ENCODE data around the gene TRIO. TPM values are rescaled to one million over a fixed set of nuclear protein-coding genes. Genes with fewer than 3 reads are reported as not detected.

Gene TRIO
- total RNA-seq, 6 donors from 2014 or later, result 138 to 408 (median 156) TPM

DNA sequence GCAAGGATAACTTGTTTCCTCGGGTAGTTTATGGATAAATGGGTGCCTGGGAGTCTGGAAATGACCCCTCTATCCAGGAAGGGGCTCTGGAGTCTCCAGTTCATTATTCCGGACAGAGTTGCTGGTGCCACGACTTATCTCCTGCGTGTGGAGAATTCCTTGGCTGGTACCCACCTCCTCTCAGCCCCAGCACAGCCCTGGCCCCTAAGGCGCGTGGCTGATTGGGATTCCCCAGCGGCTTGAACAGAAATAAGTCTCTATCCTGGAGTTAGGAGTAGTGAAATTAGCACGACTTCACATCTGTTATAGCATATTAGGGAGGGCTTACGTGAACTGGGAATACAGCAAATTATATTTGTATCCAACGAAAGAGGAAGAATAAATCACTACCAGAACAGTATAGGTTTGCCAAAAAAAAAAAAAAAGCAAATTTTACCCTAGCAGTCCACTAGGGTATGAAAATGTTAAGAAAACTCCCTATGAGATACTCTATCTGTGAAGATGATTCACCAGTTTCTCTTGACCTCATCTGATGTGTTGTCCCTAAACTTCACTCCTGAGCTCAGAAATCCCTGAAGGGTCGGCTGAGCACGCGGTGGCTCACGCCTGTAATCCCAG, 265.9 kb downstream of the TRIO start:
- Histone ChIP-seq H3K4me3 (no peak overlapping the region), H3K4me1 (no peaks in the 10 kb centered on the region), H3K36me3 (peaks cover 23 to 98% (median 57%) of the 10 kb centered on the region in 4 donors), H3K27ac (no peak overlapping the region), H3K27me3 (no peaks in the 10 kb centered on the region), H3K9me3 (no peaks in the 10 kb centered on the region)
- DNase-seq (no peak), ATAC-seq (ENCODE audit: low FRiP score in 2 of 2) (peak in 1 of 2 donors; percentile 72)
- no peak for TF ChIP-seq EP300 (IDR thresholded peaks at IDR 0.05)
- TF ChIP-seq, protein P1, sequence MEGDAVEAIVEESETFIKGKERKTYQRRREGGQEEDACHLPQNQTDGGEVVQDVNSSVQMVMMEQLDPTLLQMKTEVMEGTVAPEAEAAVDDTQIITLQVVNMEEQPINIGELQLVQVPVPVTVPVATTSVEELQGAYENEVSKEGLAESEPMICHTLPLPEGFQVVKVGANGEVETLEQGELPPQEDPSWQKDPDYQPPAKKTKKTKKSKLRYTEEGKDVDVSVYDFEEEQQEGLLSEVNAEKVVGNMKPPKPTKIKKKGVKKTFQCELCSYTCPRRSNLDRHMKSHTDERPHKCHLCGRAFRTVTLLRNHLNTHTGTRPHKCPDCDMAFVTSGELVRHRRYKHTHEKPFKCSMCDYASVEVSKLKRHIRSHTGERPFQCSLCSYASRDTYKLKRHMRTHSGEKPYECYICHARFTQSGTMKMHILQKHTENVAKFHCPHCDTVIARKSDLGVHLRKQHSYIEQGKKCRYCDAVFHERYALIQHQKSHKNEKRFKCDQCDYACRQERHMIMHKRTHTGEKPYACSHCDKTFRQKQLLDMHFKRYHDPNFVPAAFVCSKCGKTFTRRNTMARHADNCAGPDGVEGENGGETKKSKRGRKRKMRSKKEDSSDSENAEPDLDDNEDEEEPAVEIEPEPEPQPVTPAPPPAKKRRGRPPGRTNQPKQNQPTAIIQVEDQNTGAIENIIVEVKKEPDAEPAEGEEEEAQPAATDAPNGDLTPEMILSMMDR (IDR thresholded peaks at IDR 0.05), result no peak
- no peak for TF ChIP-seq POLR2AphosphoS5 (IDR thresholded peaks at IDR 0.05)
- no peak for TF ChIP-seq POLR2A (IDR thresholded peaks at IDR 0.05)
- WGBS, 2 donors, result 92 to 95% methylated on average over 14 of the region's 14 CpGs

DNA sequence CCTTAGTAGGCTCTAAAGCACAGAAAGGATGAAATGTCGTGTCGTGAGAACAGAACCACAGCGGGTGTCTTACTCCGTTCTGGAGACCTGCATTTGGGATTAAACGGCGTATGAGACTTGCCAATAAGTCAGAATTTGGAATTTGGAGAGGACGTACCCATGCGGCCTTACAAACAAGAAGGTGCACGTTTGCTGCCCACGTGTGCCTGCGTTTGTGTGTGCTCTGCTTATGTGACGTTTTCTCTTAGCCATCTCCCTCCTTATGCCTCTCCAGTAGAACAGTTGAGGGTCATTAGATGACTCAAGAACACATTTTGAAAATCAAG, 266.9 kb downstream of the TRIO start:
- H3K4me1 ChIP-seq, result no peaks in the 10 kb centered on the region
- no peaks in the 10 kb centered on the region for H3K9me3 ChIP-seq
- no peak overlapping the region for H3K27ac ChIP-seq
- ATAC-seq (ENCODE audit: low FRiP score in 2 of 2), result no peak
- TF ChIP-seq POLR2A (IDR thresholded peaks at IDR 0.05), result no peak
- no peak for TF ChIP-seq EP300 (IDR thresholded peaks at IDR 0.05)
- TF ChIP-seq, protein P1 (IDR thresholded peaks at IDR 0.05), result no peak
- no peak for TF ChIP-seq POLR2AphosphoS5 (IDR thresholded peaks at IDR 0.05)
- H3K27me3 ChIP-seq, result no peaks in the 10 kb centered on the region
- peaks cover 26 to 98% (median 66%) of the 10 kb centered on the region in 4 donors for H3K36me3 ChIP-seq
- no peak for DNase-seq
- H3K4me3 ChIP-seq, result no peak overlapping the region
- 92% methylated on average over 12 of the region's 12 CpGs for WGBS, 2 donors

DNA sequence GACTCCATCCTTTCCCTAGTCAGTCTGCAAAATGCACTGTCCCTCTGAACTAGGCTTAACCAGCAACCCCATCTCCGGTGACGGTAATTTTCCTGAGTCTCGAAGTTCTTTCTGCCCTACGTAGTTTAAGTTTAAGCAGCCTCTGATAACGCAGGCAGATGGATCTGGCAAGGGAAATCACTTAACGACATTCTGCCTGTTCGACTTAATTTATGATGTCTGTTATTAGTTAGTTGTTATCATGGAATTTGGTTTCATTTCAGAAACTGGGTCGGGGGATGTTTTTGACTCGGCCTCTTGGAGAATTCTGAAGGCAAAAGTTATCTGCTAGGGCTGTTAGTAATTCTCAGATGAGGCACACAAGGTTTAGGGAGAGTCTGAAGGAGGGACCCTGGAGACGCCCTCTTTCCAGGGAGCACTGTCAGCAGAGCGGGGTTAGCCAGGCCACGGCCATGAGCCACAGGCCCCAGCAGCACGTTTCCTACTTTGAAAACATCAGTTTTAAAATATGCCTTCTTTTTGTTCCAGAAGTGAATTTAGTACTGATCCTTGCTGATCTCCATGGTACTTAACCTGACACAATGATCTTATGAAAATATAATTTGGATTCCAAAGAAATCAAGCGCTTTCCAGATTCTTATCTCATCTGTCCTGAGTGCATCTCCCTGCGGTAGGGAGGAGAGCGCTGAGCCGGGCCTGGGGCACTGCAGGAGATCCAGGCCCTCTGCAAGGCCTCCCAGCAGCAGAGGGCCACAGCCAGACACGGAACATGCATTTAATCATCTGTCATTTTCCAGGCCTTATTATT, 267.5 kb downstream of the TRIO start:
- ATAC-seq (ENCODE audit: low FRiP score in 2 of 2) (peak in 1 of 2 donors; percentile 76), DNase-seq (no peak)
- H3K4me3 ChIP-seq, result no peak overlapping the region
- H3K4me1 ChIP-seq, result no peaks in the 10 kb centered on the region
- 88 to 90% methylated on average over 18 of the region's 18 CpGs for WGBS, 2 donors
- no peak overlapping the region for H3K27ac ChIP-seq
- TF ChIP-seq, protein P1 (IDR thresholded peaks at IDR 0.05), result no peak
- TF ChIP-seq EP300 (IDR thresholded peaks at IDR 0.05) (no peak), POLR2A (IDR thresholded peaks at IDR 0.05) (no peak), POLR2AphosphoS5 (IDR thresholded peaks at IDR 0.05) (no peak)
- H3K9me3 ChIP-seq, result no peaks in the 10 kb centered on the region
- no peaks in the 10 kb centered on the region for H3K27me3 ChIP-seq
- peaks cover 26 to 98% (median 68%) of the 10 kb centered on the region in 4 donors for H3K36me3 ChIP-seq

DNA sequence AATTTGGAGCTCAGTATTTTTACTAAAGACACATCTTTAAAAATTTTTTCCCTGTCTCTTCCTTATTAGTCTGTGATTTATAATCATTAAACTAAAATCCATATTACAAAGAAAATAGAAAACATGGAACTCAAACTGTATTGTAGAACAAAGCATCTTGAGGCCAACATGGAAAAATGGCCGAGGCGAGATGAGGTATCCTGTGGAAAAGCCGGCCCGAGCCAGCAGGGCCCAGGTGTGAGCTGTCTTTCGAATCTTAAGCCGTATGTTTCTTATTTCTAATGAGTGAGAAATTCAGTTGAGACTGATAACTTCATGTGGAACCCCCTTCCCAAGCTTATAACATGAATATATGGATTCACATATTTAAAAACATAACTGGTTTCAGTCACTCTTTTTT, 268.1 kb downstream of the TRIO start:
- Histone ChIP-seq H3K36me3 (peaks cover 26 to 95% (median 61%) of the 10 kb centered on the region in 4 donors), H3K9me3 (no peaks in the 10 kb centered on the region), H3K27me3 (no peaks in the 10 kb centered on the region), H3K27ac (no peak overlapping the region), H3K4me3 (no peak overlapping the region), H3K4me1 (no peaks in the 10 kb centered on the region)
- ATAC-seq (ENCODE audit: low FRiP score in 2 of 2) (no peak), DNase-seq (no peak)
- WGBS, 2 donors, result 93% methylated on average over 6 of the region's 6 CpGs
- no peak for TF ChIP-seq POLR2AphosphoS5 (IDR thresholded peaks at IDR 0.05)

DNA sequence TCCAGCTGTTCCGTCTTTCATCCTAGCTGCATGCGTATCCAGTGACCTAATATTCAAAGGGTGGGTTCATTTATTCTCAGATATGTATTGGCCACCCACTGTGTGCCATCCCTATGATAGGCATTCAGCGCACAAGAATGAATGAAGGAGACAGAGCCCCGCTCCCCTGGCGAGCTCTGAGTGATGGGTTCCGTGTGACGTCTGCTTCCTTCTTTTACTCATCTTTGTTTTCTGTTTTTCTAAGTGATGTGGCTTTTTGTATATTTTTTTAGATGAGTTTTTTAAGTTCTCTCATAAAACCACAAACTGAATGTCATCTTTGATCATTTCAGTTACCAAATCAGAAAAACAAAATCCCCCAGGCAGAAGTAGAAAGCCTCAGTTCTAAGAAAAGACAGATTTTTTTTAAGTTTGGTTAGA, 270.2 kb downstream of the TRIO start:
- Histone ChIP-seq H3K9me3 (no peaks in the 10 kb centered on the region), H3K4me1 (no peaks in the 10 kb centered on the region), H3K27ac (no peak overlapping the region), H3K27me3 (no peaks in the 10 kb centered on the region), H3K4me3 (no peak overlapping the region), H3K36me3 (peaks cover 18 to 90% (median 57%) of the 10 kb centered on the region in 4 donors)
- DNase-seq (no peak), ATAC-seq (ENCODE audit: low FRiP score in 2 of 2) (no peak)
- WGBS, 2 donors, result 93 to 96% methylated on average over 7 of the region's 7 CpGs
- no peak for TF ChIP-seq POLR2A (IDR thresholded peaks at IDR 0.05)

Data from upper lobe of left lung (tissue), 6 donors.